Measurements from ENCODE around the gene ADAT1.

GRCh38 chr16:75644240-75645012, 21.3 kb upstream of the ADAT1 start:
- TF ChIP-seq, protein P1, sequence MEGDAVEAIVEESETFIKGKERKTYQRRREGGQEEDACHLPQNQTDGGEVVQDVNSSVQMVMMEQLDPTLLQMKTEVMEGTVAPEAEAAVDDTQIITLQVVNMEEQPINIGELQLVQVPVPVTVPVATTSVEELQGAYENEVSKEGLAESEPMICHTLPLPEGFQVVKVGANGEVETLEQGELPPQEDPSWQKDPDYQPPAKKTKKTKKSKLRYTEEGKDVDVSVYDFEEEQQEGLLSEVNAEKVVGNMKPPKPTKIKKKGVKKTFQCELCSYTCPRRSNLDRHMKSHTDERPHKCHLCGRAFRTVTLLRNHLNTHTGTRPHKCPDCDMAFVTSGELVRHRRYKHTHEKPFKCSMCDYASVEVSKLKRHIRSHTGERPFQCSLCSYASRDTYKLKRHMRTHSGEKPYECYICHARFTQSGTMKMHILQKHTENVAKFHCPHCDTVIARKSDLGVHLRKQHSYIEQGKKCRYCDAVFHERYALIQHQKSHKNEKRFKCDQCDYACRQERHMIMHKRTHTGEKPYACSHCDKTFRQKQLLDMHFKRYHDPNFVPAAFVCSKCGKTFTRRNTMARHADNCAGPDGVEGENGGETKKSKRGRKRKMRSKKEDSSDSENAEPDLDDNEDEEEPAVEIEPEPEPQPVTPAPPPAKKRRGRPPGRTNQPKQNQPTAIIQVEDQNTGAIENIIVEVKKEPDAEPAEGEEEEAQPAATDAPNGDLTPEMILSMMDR (IDR thresholded peaks at IDR 0.05): no peak
- TF ChIP-seq POLR2A (IDR thresholded peaks at IDR 0.05): no peak
